HTERT RPE-1 (cell line): Measurements from ENCODE around the gene UACA.
"Not testable (repeated sequence)": the region's sequence is repeated elsewhere in the genome, so short reads cannot be mapped to it uniquely, and the experiment has no call there.

Source experiments
- in situ Hi-C: fragments of 300-500 bp; cut with MboI; formaldehyde crosslinking; loops from 4 replicates; pipeline ENCODE4 v1.14.3; 2020; ENCODE audit warnings: low sequenced_read_pairs

The UACA gene

DNA sequence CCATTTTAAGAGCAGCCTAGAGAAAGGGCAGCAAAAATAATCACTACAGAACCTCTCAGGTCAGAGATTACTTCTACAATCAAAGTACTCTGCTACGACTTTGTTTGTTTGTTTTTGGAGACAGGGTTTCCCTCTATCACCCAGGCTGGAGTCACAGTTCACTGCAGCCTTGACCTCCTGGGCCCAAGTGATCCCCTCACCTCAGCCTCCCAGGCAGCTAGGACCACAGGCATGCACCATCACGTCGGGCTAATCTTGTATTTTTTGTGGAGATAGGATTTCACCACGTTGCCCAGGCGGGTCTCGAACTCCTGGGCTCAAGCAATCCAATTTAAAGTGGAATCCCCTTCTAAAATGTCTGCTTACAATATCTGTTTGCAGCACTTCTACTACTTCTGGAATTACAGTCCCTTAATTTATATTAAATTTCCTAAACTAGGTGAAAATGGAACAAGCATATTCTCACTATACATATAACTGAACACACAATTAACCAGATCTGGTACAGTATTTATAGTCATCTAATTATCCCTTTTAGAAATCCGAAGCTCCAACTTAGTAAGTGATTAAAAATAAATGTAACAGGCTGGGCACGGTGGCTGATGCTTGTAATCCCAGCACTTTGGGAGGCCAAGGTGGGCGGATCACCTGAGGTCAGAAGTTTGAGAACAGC, 4.4 kb downstream of the UACA start:
- in situ Hi-C loops = no loop called here

DNA sequence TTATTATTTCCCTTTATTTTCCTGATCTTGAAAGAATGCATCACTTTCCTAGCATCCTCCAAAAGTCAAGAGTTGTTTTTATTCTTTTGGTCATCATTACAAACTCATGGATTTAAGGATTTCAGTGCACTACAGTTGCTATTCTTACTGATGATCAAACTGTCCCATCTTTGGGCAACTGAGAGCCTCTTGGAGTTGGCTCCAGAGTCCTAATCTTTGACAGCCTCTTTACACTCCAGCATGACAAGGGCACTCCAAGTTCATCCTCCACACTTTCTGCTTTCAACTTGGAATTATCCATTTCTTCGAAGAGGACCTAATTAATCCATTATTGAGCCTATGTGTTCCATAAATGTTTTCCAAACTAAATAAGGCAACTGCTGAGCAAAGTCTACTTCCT, 5.7 kb downstream of the UACA start:
- in situ Hi-C loops = no loop called here

DNA sequence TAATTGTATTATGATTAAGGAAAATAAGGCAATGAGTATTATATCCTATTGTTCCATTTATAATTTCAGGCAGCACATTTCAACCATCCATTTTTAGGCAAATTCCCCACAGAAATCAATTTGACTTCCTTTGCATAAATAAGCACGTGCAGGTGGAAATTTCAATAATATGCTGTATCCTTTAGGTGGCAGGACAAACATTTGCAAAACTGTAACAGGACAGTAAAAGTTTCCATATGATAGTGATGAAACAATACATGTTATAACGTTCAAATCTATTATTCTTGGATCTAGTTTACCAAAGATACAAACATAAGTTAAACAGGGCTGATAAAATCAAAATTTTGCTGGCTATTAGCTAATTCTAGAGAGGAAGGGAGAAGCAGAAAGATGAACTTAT, 8.5 kb downstream of the UACA start:
- in situ Hi-C loops = no loop called here

DNA sequence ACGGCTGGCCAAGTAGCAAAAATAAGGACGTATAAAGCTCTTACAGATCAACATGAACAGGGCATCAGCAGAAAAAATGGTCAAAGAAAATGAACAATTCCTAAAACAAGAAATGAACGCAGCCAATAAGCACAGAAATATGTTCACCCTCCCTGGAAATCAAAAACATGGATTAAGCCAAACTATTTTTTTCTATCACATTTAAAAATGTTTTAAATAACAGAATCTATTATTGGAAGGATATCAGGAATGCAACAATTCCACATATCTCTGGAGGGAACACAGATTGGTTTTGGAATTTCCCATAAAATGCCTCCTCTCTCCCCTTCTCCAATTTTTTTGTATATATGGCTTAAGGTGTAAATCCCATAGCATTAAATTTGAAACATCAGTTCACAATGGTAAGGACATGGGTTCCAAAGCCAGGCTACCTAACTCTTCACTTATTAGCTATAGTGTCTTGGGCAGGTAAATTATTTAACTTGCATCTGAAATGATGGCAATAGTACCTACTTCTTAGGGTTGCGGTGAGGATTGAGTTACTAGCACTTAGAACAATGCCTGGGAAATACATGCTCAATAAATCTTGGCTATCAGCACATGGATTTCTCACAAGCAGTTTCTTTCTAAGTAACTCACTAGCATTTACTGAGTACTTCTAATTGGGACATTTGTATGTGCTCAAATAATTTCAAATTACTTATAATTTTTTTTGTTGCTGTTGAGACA, 10.1 kb downstream of the UACA start:
- in situ Hi-C loops = no loop called here

GRCh38 chr15:70752193-70752635, 11.1 kb downstream of the UACA start:
- in situ Hi-C loops = no loop called here

GRCh38 chr15:70750203-70750869, 13.0 kb downstream of the UACA start:
- in situ Hi-C loops = no loop called here

DNA sequence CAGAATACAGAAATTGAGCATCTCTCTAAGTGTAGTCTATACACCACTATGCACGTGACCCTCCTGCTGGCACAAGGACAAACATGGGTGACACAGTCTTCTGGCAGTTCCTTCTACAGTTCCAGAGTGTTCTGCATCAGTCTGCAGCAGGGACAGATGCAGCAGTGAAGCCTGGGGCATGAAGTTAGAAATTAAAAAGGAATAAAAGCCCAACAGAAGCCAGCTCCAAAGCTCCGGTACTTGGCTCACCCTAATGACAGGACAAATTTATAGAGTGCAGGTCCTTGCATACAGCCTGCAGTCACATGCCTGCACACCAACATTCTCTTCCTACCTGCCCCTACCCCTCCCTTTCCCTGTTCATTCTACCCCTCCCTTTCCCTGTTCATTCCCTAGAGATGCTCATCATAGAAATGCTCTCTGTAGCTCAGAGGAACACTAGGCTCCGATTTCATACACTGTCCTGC, 15.0 kb downstream of the UACA start:
- in situ Hi-C loops = no loop called here

- in situ Hi-C loops = not testable (repeated sequence)
These were observed 16.8 kb downstream of the UACA start for GRCh38 chr15:70746598-70746997.

GRCh38 chr15:70742928-70743327, 20.4 kb downstream of the UACA start:
- in situ Hi-C loops = no loop called here

GRCh38 chr15:70741677-70742293, 21.6 kb downstream of the UACA start:
- in situ Hi-C loops = no loop called here

- in situ Hi-C loops = no loop called here
These were observed 22.2 kb downstream of the UACA start for GRCh38 chr15:70741107-70741531.

DNA sequence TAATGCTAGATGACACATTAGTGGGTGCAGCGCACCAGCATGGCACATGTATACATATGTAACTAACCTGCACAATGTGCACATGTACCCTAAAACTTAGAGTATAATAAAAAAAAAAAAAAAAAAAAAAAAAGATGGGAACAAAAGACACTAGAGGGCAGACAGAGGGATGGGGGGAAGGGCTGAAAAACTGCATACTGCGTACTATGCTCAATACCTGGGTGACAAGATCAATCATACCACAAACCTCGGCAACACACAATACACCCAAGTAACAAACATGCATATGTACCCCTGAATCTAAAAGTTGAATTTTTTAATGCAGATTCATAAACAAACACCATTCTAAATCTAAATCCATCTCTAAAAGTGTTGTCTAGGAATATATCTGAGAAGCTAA, 28.3 kb downstream of the UACA start:
- in situ Hi-C loops = not testable (repeated sequence)

DNA sequence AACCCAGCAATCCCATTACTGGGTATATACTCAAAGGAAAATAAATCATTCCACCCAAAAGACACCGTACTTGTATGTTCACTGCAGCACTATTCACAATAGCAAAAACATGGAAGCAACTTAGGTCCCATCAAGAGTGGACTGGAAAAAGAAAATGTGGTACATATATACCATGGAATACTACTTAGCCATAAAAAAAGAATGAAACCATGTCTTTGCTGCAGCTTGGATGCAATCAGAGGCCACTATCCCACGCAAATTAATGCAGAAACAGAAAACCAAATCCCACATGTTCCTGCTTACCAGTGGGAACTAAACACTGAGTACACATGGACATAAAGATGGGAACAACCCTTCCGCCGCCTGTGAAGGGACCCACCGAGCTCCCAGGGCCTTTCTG, 34.2 kb downstream of the UACA start:
- in situ Hi-C loops = no loop called here

DNA sequence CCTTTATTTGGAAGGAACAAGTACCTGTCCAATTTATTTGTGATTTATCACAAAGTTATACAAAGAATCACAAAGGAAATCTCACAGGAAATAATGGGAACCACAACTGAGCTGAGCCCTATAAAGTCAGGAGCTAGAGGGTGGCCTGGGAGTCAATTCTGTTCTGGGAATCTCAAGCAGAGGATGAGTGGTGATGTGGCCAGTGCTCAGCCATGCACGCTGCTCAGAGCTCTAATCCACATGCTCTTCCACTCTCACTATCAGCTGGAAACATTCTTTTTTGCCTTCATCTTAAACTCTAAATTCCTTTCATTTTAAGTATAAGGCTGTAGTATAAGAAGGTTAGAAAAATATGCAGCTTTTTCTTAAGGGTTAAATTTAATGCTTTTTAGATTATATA, 36.6 kb downstream of the UACA start:
- in situ Hi-C loops = no loop called here

- in situ Hi-C loops = no loop called here
These were observed 39.4 kb downstream of the UACA start for GRCh38 chr15:70723927-70724326.

- in situ Hi-C loops = no loop called here
These were observed 40.3 kb downstream of the UACA start for GRCh38 chr15:70723122-70723422.

- in situ Hi-C loops = no loop called here
These were observed 40.9 kb downstream of the UACA start for GRCh38 chr15:70722266-70723121.

- in situ Hi-C loops = no loop called here
These were observed 42.9 kb downstream of the UACA start for GRCh38 chr15:70720228-70721016.

DNA sequence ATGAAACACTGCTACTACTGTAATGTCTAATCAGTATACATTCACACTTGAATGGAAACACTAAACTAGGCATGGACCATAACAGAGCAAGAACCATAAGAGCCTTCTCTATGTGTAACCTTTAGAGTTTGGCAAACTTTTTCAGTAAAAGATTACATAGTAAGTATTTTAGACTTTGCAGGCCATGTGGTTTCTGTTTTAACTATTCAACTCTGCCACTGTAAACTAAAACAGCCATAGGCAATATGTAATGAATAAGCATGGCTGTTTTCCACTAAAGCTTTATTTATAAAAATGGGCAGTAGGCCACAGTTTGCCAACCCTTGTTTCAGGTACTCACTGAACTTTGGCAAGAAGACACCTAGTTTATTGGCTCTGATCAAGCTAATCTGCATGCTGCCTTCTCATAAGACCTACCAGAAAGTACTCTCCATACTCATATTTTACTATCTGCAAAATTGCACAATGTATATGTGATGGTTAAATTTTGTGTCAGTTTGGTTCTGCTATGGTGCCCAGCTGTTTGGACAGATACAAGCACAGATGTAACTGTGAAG, 46.0 kb downstream of the UACA start:
- in situ Hi-C loops = no loop called here
